ENCODE results near the gene TPST2.

DNA sequence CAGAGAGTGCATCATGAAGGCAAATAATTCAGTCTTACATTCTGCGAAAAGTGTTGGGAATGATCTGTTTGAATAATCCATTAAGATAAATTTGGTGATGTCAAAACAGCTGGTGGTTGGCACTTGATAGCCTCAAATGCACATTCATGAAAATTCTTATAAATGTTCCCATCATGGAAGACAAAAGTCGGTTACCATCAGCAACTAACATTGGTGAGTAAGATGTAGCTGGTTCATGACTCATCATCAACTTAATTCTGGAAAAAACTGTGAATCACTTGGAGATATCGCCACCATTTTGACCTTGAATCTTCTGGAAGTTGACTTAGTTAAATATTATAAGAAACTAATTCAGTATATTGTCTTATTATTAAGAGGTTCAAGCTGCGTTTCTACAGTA is 16.7 kb upstream of the TPST2 start:
- TF ChIP-seq ZNF766 (CRISPR knock-in tag; conservative IDR thresholded peaks at IDR 0.05) (no peak), TBP (optimal IDR thresholded peaks at IDR 0.05; ENCODE audit: low read depth, low read length) (no peak), MAFK (IDR thresholded peaks at IDR 0.05; ENCODE audit: low read length) (no peak)
